Measurements from ENCODE around the gene MOV10L1.

DNA sequence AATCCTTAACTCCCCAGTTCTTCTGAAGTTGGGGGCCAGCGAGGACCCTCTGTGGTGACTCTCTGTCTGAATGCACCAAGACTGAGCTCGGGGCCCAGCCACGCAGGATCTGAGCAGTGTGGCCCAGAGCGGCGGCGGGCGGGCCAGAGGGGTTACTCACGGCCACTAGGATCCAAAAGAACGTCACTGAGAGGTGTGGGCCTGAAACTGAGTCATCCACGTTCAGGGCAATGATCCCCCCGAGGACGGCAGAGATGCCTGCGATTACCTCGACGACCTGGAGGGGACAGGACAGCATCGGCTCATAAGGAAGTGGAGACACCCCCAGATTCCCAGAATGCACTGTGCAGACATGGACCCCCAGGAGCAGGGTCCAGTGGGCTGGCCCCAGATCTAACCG lies 15.8 kb upstream of the MOV10L1 start:
- TF ChIP-seq POLR2A (IDR thresholded peaks at IDR 0.05): no peak
- no peak for TF ChIP-seq CTCF (IDR thresholded peaks at IDR 0.05)

Measured in thyroid gland (tissue), 4 donors.